HG03066 (cell line): ENCODE results near the gene FOXS1.

ENCODE experiments used
- ATAC-seq: cut with Tn5 transposase; IDR thresholded peaks from one replicate; pipeline ENCODE4 v1.9.1; 2021; ENCODE audit warnings: low read depth; ENCODE audit not compliant: unreplicated experiment

FOXS1 gene

GRCh38 chr20:31861385-31862156 lies 16.2 kb upstream of the FOXS1 start:
- no peak for ATAC-seq

GRCh38 chr20:31861135-31861384 lies 15.7 kb upstream of the FOXS1 start:
- no peak for ATAC-seq

- ATAC-seq, result no peak
These were observed 15.2 kb upstream of the FOXS1 start for GRCh38 chr20:31860390-31861134.

- no peak for ATAC-seq
These were observed 14.6 kb upstream of the FOXS1 start for GRCh38 chr20:31859998-31860380.

GRCh38 chr20:31859266-31859997 lies 14.0 kb upstream of the FOXS1 start:
- ATAC-seq, result no peak

- no peak for ATAC-seq
These were observed 13.3 kb upstream of the FOXS1 start for GRCh38 chr20:31858760-31859083.

GRCh38 chr20:31857861-31858759 lies 12.7 kb upstream of the FOXS1 start:
- ATAC-seq, result no peak

- no peak for ATAC-seq
These were observed 11.1 kb upstream of the FOXS1 start for GRCh38 chr20:31856516-31856915.

GRCh38 chr20:31853481-31853880 lies 8.1 kb upstream of the FOXS1 start:
- no peak for ATAC-seq

- no peak for ATAC-seq
These were observed 6.0 kb upstream of the FOXS1 start for GRCh38 chr20:31851240-31851955.

GRCh38 chr20:31849306-31849930 lies 4.0 kb upstream of the FOXS1 start:
- no peak for ATAC-seq

- ATAC-seq, result no peak
These were observed 2.9 kb upstream of the FOXS1 start for GRCh38 chr20:31848088-31848999.

- no peak for ATAC-seq
These were observed 1.4 kb upstream of the FOXS1 start for GRCh38 chr20:31846793-31847138.

- no peak for ATAC-seq
These were observed 586 bp downstream of the FOXS1 start for GRCh38 chr20:31844737-31845299.

GRCh38 chr20:31843881-31844280 lies 1.5 kb downstream of the FOXS1 start:
- ATAC-seq, result no peak

- ATAC-seq, result no peak
These were observed 2.1 kb downstream of the FOXS1 start for GRCh38 chr20:31843288-31843687.

- no peak for ATAC-seq
These were observed 2.8 kb downstream of the FOXS1 start for GRCh38 chr20:31842471-31843157.

- ATAC-seq, result no peak
These were observed 3.5 kb downstream of the FOXS1 start for GRCh38 chr20:31841928-31842327.
